ENCODE data around the gene STIM2. TPM values are rescaled to one million over a fixed set of nuclear protein-coding genes. Genes with fewer than 3 reads are reported as not detected.

The STIM2 gene
- total RNA-seq, 2 donors from 2014 or later: 34.4 to 44.2 TPM

- Histone ChIP-seq H3K27me3 (replicated peaks; ENCODE audit: insufficient read depth) (no peaks in the 10 kb centered on the region), H3K9me3 (no peaks in the 10 kb centered on the region), H3K4me3 (no peak overlapping the region), H3K36me3 (no peaks in the 10 kb centered on the region), H3K27ac (no peak overlapping the region), H3K4me1 (replicated peaks) (no peaks in the 10 kb centered on the region)
- 62% methylated on average over 14 of the region's 14 CpGs for WGBS
- TF ChIP-seq POLR2A (IDR thresholded peaks at IDR 0.05) (no peak), POLR2AphosphoS5 (IDR thresholded peaks at IDR 0.05) (no peak)
- TF ChIP-seq, protein P1, sequence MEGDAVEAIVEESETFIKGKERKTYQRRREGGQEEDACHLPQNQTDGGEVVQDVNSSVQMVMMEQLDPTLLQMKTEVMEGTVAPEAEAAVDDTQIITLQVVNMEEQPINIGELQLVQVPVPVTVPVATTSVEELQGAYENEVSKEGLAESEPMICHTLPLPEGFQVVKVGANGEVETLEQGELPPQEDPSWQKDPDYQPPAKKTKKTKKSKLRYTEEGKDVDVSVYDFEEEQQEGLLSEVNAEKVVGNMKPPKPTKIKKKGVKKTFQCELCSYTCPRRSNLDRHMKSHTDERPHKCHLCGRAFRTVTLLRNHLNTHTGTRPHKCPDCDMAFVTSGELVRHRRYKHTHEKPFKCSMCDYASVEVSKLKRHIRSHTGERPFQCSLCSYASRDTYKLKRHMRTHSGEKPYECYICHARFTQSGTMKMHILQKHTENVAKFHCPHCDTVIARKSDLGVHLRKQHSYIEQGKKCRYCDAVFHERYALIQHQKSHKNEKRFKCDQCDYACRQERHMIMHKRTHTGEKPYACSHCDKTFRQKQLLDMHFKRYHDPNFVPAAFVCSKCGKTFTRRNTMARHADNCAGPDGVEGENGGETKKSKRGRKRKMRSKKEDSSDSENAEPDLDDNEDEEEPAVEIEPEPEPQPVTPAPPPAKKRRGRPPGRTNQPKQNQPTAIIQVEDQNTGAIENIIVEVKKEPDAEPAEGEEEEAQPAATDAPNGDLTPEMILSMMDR (IDR thresholded peaks at IDR 0.05): no peak
- intact Hi-C loops (cut with DNase I): no loop called here
- DNase-seq (ENCODE audit: low spot score): no peak
These were observed 207.7 kb downstream of the STIM2 start for GRCh38 chr4:27068151-27068867.

All from prostate gland (tissue), 2 donors.